Neuronal stem cell (in vitro differentiated cells): ENCODE results near the gene CCDC181. TPM values are rescaled to one million over a fixed set of nuclear protein-coding genes. Genes with fewer than 3 reads are reported as not detected.

Experiments used
- DNase-seq: peaks from one replicate; pipeline ENCODE4 v3.0.0-alpha.2; 2013; ENCODE audit warnings: low spot score
- H2AFZ ChIP-seq: one replicate; pipeline ENCODE4 v1.6.1; 2013; ENCODE audit warnings: mild to moderate bottlenecking, low read length, inconsistent platforms
- H2AK5ac ChIP-seq: 2 replicates; pipeline ENCODE4 v1.6.1; 2013; ENCODE audit warnings: low read depth, mild to moderate bottlenecking, inconsistent platforms, low read length, moderate library complexity, mixed read lengths
- H2BK120ac ChIP-seq: 2 replicates; pipeline ENCODE4 v1.6.1; 2013; ENCODE audit warnings: low read depth, mild to moderate bottlenecking, inconsistent platforms, low read length, moderate library complexity, mixed read lengths
- H2BK12ac ChIP-seq: one replicate; pipeline ENCODE4 v1.6.1; 2013; ENCODE audit warnings: low read length, inconsistent platforms
- H2BK15ac ChIP-seq: 2 replicates; pipeline ENCODE4 v1.6.1; 2013; ENCODE audit warnings: mild to moderate bottlenecking, low read length, inconsistent platforms, mixed read lengths
- H2BK5ac ChIP-seq: one replicate; pipeline ENCODE4 v1.6.1; 2013; ENCODE audit warnings: inconsistent platforms, mild to moderate bottlenecking, low read length, moderate library complexity
- H3K14ac ChIP-seq: one replicate; pipeline ENCODE4 v1.6.1; 2013; ENCODE audit warnings: low read length, inconsistent platforms
- H3K18ac ChIP-seq: 2 replicates; pipeline ENCODE4 v1.6.1; 2013; ENCODE audit warnings: low read length, inconsistent platforms
- H3K23ac ChIP-seq: 2 replicates; pipeline ENCODE4 v1.6.1; 2013; ENCODE audit warnings: low read depth, mild to moderate bottlenecking, mixed read lengths, low read length, inconsistent platforms; ENCODE audit not compliant: poor library complexity
- H3K27ac ChIP-seq: replicated peaks from 3 replicates; pipeline ENCODE4 v1.5.1; 2013; ENCODE audit warnings: low read length, inconsistent platforms
- H3K27me3 ChIP-seq, 3 experiments: 2 replicates each; pipeline ENCODE4 v1.6.1; 2013; ENCODE audit warnings: low read length in 3 of 3, mild to moderate bottlenecking in 2 of 3, inconsistent platforms in 1 of 3, low read depth in 1 of 3, mixed read lengths in 1 of 3, moderate library complexity in 1 of 3; ENCODE audit not compliant: control insufficient read depth in 3 of 3, insufficient read depth in 3 of 3
- H3K36me3 ChIP-seq, 2 donors: replicated peaks in 1 of 2; 2 replicates each; pipeline ENCODE4 v1.6.1; 2013; ENCODE audit warnings: low read length in 2 of 2; ENCODE audit not compliant: control insufficient read depth in 2 of 2, insufficient read depth in 2 of 2
- H3K4ac ChIP-seq: 2 replicates; pipeline ENCODE4 v1.6.1; 2013; ENCODE audit warnings: inconsistent platforms, mild to moderate bottlenecking, low read length, moderate library complexity
- H3K4me1 ChIP-seq, 2 donors: 1 replicate in 1 of 2; 2 replicates in 1 of 2; pipeline ENCODE4 v1.6.1; 2013; ENCODE audit warnings: low read length in 2 of 2, low read depth in 1 of 2; ENCODE audit not compliant: control insufficient read depth in 2 of 2, insufficient read depth in 1 of 2
- H3K4me2 ChIP-seq: one replicate; pipeline ENCODE4 v1.6.1; 2013; ENCODE audit warnings: mild to moderate bottlenecking, low read length, inconsistent platforms; ENCODE audit not compliant: insufficient read depth, poor library complexity, severe bottlenecking
- H3K4me3 ChIP-seq, 2 donors: 2 replicates each; pipeline ENCODE4 v1.5.1; 2013; ENCODE audit warnings: low read length in 2 of 2, mild to moderate bottlenecking in 2 of 2, inconsistent platforms in 1 of 2, moderate library complexity in 1 of 2
- H3K79me1 ChIP-seq: one replicate; pipeline ENCODE4 v1.6.1; 2013; ENCODE audit warnings: low read depth, mild to moderate bottlenecking, inconsistent platforms, low read length, moderate library complexity
- H3K9ac ChIP-seq: one replicate; pipeline ENCODE4 v1.6.1; 2013; ENCODE audit warnings: mild to moderate bottlenecking, low read depth, low read length, inconsistent platforms; ENCODE audit not compliant: poor library complexity
- H3K9me3 ChIP-seq, 2 donors: replicated peaks in 1 of 2; 2 replicates each; pipeline versions ENCODE3 to v1.6.1; 2013; ENCODE audit warnings: low read length in 2 of 2, mild to moderate bottlenecking in 2 of 2, inconsistent platforms in 1 of 2, low read depth in 1 of 2, mixed read lengths in 1 of 2, moderate library complexity in 1 of 2; ENCODE audit not compliant: control insufficient read depth in 2 of 2, insufficient read depth in 1 of 2
- H4K8ac ChIP-seq: one replicate; pipeline ENCODE4 v1.6.1; 2013; ENCODE audit warnings: low read depth, mild to moderate bottlenecking, inconsistent platforms, low read length, moderate library complexity
- H4K91ac ChIP-seq: one replicate; pipeline ENCODE4 v1.6.1; 2013; ENCODE audit warnings: low read length, low read depth, mild to moderate bottlenecking, inconsistent platforms; ENCODE audit not compliant: poor library complexity
- WGBS, 2 donors: extraction: QIAGEN DNeasy Blood & Tissue Kit; methylation state at CpG; one replicate each; pipeline ENCODE4 v1.1.7; 2013; ENCODE audit warnings: missing lambda C conversion rate in 2 of 2, mixed read lengths in 1 of 2; ENCODE audit not compliant: insufficient read length in 2 of 2, insufficient replicate concordance in 1 of 2; ENCODE audit errors: extremely low coverage in 2 of 2; 5-methylcytosine and 5-hydroxymethylcytosine counted together
- small RNA-seq: library from polyadenylated mRNA; stranded (forward); fragments of <200 nt; extraction: miRNeasy Mini kit (QIAGEN cat#:217004); gene quantifications from one replicate; pipeline ENCODE3, GENCODE V24; 2013; ENCODE audit not compliant: insufficient read depth

The CCDC181 gene

GRCh38 chr1:169347688-169348382 is 79.4 kb downstream of the CCDC181 start:
- Histone ChIP-seq H3K36me3 (no peaks in the 10 kb centered on the region), H3K79me1 (no peaks in the 10 kb centered on the region), H3K4ac (no peak overlapping the region), H3K27ac (no peak overlapping the region), H2BK15ac (no peak overlapping the region), H3K4me1 (no peaks in the 10 kb centered on the region), H4K91ac (no peak overlapping the region), H3K14ac (no peak overlapping the region), H3K18ac (no peak overlapping the region), H4K8ac (no peak overlapping the region), H2AFZ (no peak overlapping the region), H3K9me3 (no peaks in the 10 kb centered on the region), H3K9ac (no peak overlapping the region), H2AK5ac (no peak overlapping the region), H2BK120ac (no peak overlapping the region), H2BK5ac (no peak overlapping the region), H3K4me3 (no peak overlapping the region), H3K27me3 (no peaks in the 10 kb centered on the region), H3K23ac (no peak overlapping the region), H2BK12ac (no peak overlapping the region), H3K4me2 (no peak overlapping the region)
- no CpG with 5 or more reads among the region's 2 CpGs for WGBS, 2 donors
- DNase-seq = no peak

- H2BK15ac ChIP-seq = no peak overlapping the region
- no peak overlapping the region for H3K9ac ChIP-seq
- no peaks in the 10 kb centered on the region for H3K27me3 ChIP-seq
- H3K23ac ChIP-seq = no peak overlapping the region
- no peak overlapping the region for H3K14ac ChIP-seq
- H2AK5ac ChIP-seq = no peak overlapping the region
- H3K9me3 ChIP-seq = peaks cover 2 to 3% of the 10 kb centered on the region in 2 donors
- H3K4me1 ChIP-seq = no peaks in the 10 kb centered on the region
- no CpG with 5 or more reads among the region's 3 CpGs for WGBS, 2 donors
- no peak overlapping the region for H3K4me2 ChIP-seq
- no peak overlapping the region for H4K91ac ChIP-seq
- no peaks in the 10 kb centered on the region for H3K36me3 ChIP-seq
- H4K8ac ChIP-seq = no peak overlapping the region
- H2AFZ ChIP-seq = no peak overlapping the region
- DNase-seq = no peak
- H2BK12ac ChIP-seq = no peak overlapping the region
- no peak overlapping the region for H2BK120ac ChIP-seq
- no peak overlapping the region for H3K27ac ChIP-seq
- no peak overlapping the region for H3K4me3 ChIP-seq
- H3K18ac ChIP-seq = no peak overlapping the region
- H2BK5ac ChIP-seq = no peak overlapping the region
- no peaks in the 10 kb centered on the region for H3K79me1 ChIP-seq
- no peak overlapping the region for H3K4ac ChIP-seq
Measured at GRCh38 chr1:169346036-169346589, 81.2 kb downstream of the CCDC181 start.

DNA sequence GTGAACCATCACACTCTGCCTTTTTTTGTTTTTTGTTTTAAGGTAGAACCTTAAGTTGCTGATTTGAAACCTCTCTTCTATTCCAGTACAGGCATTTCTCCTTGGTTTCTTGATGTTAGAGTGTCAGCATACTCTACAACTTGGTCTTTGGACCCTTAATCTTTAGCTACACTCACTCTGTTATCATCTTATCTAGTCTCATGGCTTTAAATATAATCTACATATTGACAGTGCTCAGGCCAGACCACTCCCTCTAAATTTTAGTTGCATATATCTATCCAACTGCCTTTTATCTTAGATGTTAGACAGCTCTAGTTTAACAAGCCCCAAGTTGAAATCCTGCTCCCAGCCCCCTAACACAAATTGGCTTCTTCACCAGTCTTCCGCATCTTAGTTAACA is 81.8 kb downstream of the CCDC181 start:
- H3K9me3 ChIP-seq = peaks cover 3 to 4% of the 10 kb centered on the region in 2 donors
- no peak overlapping the region for H4K8ac ChIP-seq
- H3K4me3 ChIP-seq = no peak overlapping the region
- H2BK120ac ChIP-seq = no peak overlapping the region
- no peak overlapping the region for H2BK12ac ChIP-seq
- H3K9ac ChIP-seq = no peak overlapping the region
- H2BK15ac ChIP-seq = no peak overlapping the region
- no peak overlapping the region for H2AFZ ChIP-seq
- no peak overlapping the region for H3K23ac ChIP-seq
- H3K27me3 ChIP-seq = no peaks in the 10 kb centered on the region
- no peak overlapping the region for H3K14ac ChIP-seq
- H3K36me3 ChIP-seq = no peaks in the 10 kb centered on the region
- H3K18ac ChIP-seq = no peak overlapping the region
- H3K79me1 ChIP-seq = no peaks in the 10 kb centered on the region
- no CpG with 5 or more reads among the region's 1 CpG for WGBS, 2 donors
- no peak overlapping the region for H2AK5ac ChIP-seq
- no peak overlapping the region for H3K4ac ChIP-seq
- no peak overlapping the region for H2BK5ac ChIP-seq
- no peak for DNase-seq
- no peaks in the 10 kb centered on the region for H3K4me1 ChIP-seq
- H3K27ac ChIP-seq = no peak overlapping the region
- H3K4me2 ChIP-seq = no peak overlapping the region
- H4K91ac ChIP-seq = no peak overlapping the region

Small RNA genes within 50 kb of the gene (small RNA-seq; reads per million reads assigned to genes)
- gene AL021068.2 = not detected
